ENCODE measurements around the gene HCK. TPM values are rescaled to one million over a fixed set of nuclear protein-coding genes. Genes with fewer than 3 reads are reported as not detected.

HCK gene
- total RNA-seq, 1 experiment from 2014 or later, result 0.41 TPM

DNA sequence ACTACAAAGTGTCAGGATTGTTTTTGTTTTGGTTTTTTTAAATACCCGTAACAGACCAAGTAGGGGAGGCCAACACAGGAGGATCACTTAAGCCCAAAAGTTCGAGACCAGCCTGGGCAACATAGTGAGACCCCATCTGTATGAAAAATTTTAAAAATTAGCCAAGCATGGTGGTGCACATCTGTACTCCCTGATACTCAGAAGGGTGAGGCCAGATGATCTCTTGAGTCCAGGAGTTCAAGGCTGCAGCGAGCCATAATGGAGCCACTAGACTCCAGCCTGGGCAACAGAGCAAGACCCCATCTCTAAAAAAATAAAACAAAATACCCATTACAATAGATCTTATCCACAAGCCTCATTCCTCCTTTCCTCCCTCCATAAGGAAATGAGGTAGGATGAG lies 28.7 kb downstream of the HCK start:
- in situ Hi-C loops (cut with HindIII; ENCODE audit: low sequenced_read_pairs), result no loop called here
- DNase-seq (ENCODE audit: low spot score), result no peak

GRCh38 chr20:32083469-32083868 lies 31.4 kb downstream of the HCK start:
- DNase-seq (ENCODE audit: low spot score), result no peak
- in situ Hi-C loops (cut with HindIII; ENCODE audit: low sequenced_read_pairs), result no loop called here

- in situ Hi-C loops (cut with HindIII; ENCODE audit: low sequenced_read_pairs), result no loop called here
- no peak for DNase-seq (ENCODE audit: low spot score)
Measured at GRCh38 chr20:32087070-32087469, 35.0 kb downstream of the HCK start.

DNA sequence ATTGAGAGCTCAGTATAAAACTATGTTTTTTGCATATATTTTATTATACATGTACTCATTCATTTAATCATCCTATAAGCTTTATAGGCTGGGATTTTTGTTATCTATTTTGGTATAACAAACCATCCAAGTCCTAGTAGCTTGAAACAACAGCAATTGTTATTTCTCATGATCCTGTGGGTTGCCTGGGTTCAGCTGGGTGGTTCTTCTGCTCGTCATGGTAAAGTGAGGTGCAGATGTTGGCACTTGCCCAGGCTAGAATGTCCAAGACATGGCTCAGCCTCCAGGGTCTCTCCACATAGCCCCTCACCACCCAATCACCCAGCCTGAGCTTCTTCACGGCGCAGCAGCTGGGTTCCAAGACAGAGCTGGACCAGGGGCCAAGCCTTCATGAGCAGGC lies 36.7 kb downstream of the HCK start:
- no peak for DNase-seq (ENCODE audit: low spot score)
- in situ Hi-C loops (cut with HindIII; ENCODE audit: low sequenced_read_pairs), result no loop called here

- DNase-seq (ENCODE audit: low spot score), result no peak
- in situ Hi-C loops (cut with HindIII; ENCODE audit: low sequenced_read_pairs), result no loop called here
Measured at GRCh38 chr20:32089637-32090362, 37.8 kb downstream of the HCK start.

DNA sequence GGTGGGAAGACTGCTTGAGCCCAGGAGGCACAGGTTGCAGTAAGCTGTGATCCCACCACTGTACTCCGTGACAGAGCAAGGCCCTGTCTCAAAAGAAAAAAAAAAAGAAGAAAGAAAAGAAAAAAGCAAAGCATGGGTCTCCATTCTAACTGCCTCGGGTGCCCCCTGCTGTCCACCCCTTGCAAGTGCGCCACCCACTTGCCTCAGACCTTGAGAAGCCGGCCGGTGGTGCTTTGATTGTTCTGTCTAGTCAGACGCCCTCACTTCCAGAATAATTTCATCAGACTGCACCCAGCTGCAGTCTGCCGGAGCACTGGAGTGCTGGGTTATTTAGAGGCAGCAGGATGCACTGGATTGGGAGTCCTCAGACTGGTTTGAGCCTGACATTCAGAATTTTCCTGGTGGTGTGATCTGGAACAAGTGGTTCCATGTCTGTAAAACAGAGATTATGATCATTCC lies 39.9 kb downstream of the HCK start:
- DNase-seq (ENCODE audit: low spot score), result peak; percentile 77
- in situ Hi-C loops (cut with HindIII; ENCODE audit: low sequenced_read_pairs), result no loop called here

DNA sequence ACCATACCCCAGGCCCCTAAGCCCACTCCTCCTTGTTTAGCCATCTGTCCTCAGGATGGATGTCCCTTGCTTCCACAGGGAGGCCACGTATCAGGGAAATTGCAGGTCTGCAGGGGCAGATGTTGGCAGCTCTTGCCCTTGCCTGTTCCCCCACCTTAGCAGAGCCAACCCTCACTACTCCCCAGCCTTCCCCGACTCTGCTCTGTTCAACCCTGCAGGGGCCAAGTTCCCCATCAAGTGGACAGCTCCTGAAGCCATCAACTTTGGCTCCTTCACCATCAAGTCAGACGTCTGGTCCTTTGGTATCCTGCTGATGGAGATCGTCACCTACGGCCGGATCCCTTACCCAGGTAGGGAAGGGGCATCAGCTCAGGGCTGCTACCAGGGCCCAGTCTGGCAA lies 46.7 kb downstream of the HCK start:
- no peak for DNase-seq (ENCODE audit: low spot score)
- in situ Hi-C loops (cut with HindIII; ENCODE audit: low sequenced_read_pairs), result no loop called here

GRCh38 chr20:32108814-32109391 lies 56.9 kb downstream of the HCK start:
- in situ Hi-C loops (cut with HindIII; ENCODE audit: low sequenced_read_pairs), result no loop called here
- DNase-seq (ENCODE audit: low spot score), result no peak

GRCh38 chr20:32109392-32110172 lies 57.5 kb downstream of the HCK start, which contains the start of gene TM9SF4:
TSS of gene TM9SF4 (plus strand) at chr20:32109714. CDS start at chr20:32109741, 27 bp downstream.
- DNase-seq (ENCODE audit: low spot score), result peak; percentile 94
- in situ Hi-C loops (cut with HindIII; ENCODE audit: low sequenced_read_pairs), result no loop called here

DNA sequence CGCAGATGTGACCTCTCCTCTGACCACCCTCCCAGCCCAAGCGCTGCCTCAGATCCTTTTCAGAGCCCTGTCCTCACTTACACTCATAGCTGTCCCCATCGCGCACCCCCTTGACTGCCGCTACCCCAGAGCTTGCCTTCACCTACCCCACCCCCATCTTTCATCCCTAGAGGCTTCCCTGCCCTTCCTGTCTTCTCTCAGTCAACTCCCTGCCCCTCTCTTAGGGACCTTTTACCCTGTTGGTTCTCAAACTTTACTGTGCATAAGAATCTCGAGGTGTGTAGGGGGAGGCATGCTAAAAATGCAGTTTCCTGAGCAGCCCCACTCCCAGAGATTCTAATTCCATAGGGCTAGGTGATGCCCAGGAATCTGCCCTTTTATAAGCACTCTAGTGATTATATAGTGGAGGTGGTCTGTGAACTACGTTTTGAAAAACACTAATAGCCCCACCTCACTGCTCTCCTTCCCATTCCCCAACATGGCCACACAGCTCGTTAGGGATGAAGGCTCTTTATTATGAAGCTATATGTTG lies 58.2 kb downstream of the HCK start:
- no peak for DNase-seq (ENCODE audit: low spot score)
- in situ Hi-C loops (cut with HindIII; ENCODE audit: low sequenced_read_pairs), result no loop called here

- no peak for DNase-seq (ENCODE audit: low spot score)
- in situ Hi-C loops (cut with HindIII; ENCODE audit: low sequenced_read_pairs), result no loop called here
Measured at GRCh38 chr20:32110727-32111126, 58.7 kb downstream of the HCK start.

- in situ Hi-C loops (cut with HindIII; ENCODE audit: low sequenced_read_pairs), result no loop called here
- DNase-seq (ENCODE audit: low spot score), result no peak
Measured at GRCh38 chr20:32111156-32111686, 59.2 kb downstream of the HCK start.

DNA sequence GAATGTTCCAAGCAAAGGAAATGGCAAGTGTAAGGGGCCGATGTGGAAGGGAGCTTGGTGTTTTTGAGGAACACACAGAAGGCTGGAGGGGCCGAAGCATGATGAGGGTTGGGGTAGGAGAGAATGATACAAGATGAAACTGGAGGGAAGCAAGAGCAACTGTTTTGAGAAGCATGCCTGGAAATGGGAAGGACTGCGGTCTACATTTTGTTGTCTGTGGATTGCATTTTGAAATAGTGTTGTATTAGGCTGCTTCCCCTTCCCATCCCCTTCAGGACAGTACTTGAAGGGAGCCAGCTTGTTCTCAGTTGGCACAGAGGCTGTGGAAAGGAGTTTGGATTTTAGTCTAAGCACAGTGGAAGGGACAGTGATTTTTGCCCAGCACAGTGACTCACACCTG lies 59.7 kb downstream of the HCK start:
- DNase-seq (ENCODE audit: low spot score), result no peak
- in situ Hi-C loops (cut with HindIII; ENCODE audit: low sequenced_read_pairs), result no loop called here

- in situ Hi-C loops (cut with HindIII; ENCODE audit: low sequenced_read_pairs), result no loop called here
Measured at GRCh38 chr20:32112841-32113240, 60.8 kb downstream of the HCK start.

DNA sequence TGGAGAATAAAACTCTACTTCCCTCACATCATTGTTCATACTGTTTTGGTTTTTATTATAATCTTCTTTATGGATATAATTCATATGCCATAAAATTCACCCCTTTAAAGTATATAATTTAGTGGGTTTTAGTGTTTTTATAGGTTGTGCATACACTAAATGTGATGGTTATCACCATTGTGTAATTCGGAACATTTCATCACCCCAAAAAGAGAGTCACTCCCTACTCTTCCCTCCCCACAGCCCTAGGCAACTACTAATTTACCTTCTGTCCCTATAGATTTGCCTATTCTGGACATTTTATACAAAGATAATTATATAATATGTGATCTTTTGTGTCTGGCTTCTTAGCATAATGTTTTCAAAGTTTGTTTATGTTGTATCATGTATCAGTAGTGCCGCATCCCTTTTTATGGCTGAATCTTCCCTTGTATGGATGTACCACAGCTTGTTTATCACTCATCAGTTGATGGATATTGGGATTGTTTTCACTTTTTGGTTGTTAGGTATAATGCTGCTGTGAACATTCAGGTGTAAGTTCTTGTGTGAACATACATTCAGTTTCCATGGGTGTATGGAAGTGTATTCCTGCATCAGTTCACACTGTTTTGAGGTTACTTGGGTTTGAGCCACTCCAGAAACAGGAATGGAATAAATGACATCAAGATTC lies 61.7 kb downstream of the HCK start:
- no peak for DNase-seq (ENCODE audit: low spot score)
- in situ Hi-C loops (cut with HindIII; ENCODE audit: low sequenced_read_pairs), result no loop called here

More at GRCh38 chr20:32112841-32113240, 60.8 kb downstream of the HCK start:
- no peak for DNase-seq (ENCODE audit: low spot score)

GRCh38 chr20:32114305-32114960 lies 62.4 kb downstream of the HCK start:
- in situ Hi-C loops (cut with HindIII; ENCODE audit: low sequenced_read_pairs), result no loop called here
- no peak for DNase-seq (ENCODE audit: low spot score)

DNA sequence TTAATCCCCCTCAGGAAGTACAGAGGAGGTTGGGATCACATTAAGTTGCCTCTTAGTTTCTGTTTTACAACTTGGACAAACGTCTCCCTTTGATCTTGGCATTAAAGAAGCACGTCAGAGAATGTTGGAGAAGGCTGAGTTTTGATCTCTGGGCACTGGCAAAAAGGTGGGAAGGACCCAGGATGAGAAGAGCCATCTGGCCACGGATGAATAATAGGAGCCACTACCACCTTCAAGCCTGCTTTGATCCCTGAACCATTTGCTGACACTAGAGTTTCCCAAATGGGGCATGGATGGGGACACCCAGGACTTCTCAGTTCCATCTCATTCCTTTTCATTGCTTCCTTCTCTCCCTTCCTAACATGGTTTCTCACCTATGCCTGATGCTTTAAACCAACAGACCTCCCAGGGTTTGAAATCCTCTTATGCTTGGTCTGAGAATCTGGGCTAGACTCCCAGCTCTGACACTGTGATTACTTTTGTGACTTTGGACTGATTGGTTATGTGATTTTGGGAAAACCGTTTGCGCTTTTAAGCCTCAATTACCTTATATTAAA lies 63.2 kb downstream of the HCK start:
- no peak for DNase-seq (ENCODE audit: low spot score)
- in situ Hi-C loops (cut with HindIII; ENCODE audit: low sequenced_read_pairs), result no loop called here

DNA sequence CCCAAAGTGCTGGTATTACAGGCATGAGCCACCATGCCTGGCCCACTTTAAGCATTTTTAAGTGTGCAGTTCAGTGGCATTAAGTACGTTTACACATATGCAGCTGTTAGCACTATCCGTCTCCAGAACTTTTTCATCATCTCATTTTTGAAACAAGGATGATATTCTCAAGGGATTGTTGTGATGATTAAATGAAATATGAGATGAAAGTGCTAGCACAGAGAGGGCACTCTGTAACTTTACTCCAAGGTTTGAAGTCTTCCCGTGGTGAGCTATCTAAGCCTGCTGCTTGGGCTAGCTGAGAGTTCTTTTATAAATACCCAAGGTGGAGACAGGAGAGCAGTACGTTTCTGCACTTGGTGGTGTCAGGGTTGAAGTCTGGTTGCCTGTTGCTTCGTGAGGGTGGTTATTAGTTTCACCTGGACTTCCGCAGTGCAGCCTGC lies 64.1 kb downstream of the HCK start:
- no peak for DNase-seq (ENCODE audit: low spot score)
- in situ Hi-C loops (cut with HindIII; ENCODE audit: low sequenced_read_pairs), result no loop called here
